BJ (cell line): ENCODE results near the gene DSC2. TPM values are rescaled to one million over a fixed set of nuclear protein-coding genes. Genes with fewer than 3 reads are reported as not detected.

ENCODE experiments used
- CTCF ChIA-PET: fragments of 350-600 bp; formaldehyde crosslinking; extraction: SDS; loops from one replicate; lab custom pipeline; 2021; ENCODE audit warnings: antibody characterized with exemption, inconsistent platforms; lab: Yijun Ruan, JAX
- POLR2A ChIA-PET: fragments of 300-600 bp; sonication (Branson Sonifier 250); formaldehyde crosslinking; extraction: SDS; loops from one replicate; lab custom pipeline; 2021; ENCODE audit warnings: antibody characterized with exemption; lab: Charles Lee
- DNase-seq: peaks from one replicate; pipeline ENCODE4 v3.0.0-alpha.2; 2011; ENCODE audit warnings: low read depth
- H3K27me3 ChIP-seq: 2 replicates; pipeline ENCODE4 v1.6.0; 2011; ENCODE audit warnings: low read length; ENCODE audit not compliant: control insufficient read depth, insufficient read depth
- H3K36me3 ChIP-seq: 2 replicates; pipeline ENCODE4 v1.5.1; 2011; ENCODE audit warnings: low read length; ENCODE audit not compliant: control insufficient read depth, insufficient read depth
- H3K4me3 ChIP-seq: 2 replicates; pipeline ENCODE4 v1.5.1; 2011; ENCODE audit warnings: low read depth, mild to moderate bottlenecking, control low read depth, low read length
- CTCF ChIP-seq: IDR thresholded peaks from 2 replicates; pipeline ENCODE4 v1.5.1; 2011; ENCODE audit warnings: low read depth, mild to moderate bottlenecking, control low read depth, inconsistent platforms, low read length, moderate library complexity; ENCODE audit not compliant: insufficient read depth
- polyA minus RNA-seq: library from RNA; depleted of rRNA, polyadenylated mRNA; stranded (reverse); fragments of >200 nt; gene quantifications from 2 replicates; pipeline ENCODE4 v1.2.3, GENCODE V29; 2011; rRNA and poly(A)+ RNA removed
- polyA plus RNA-seq: library from polyadenylated mRNA; depleted of rRNA; stranded (reverse); fragments of >200 nt; gene quantifications from 2 replicates; pipeline ENCODE4 v1.2.3, GENCODE V29; 2011; rRNA removed

DSC2 gene
- polyA plus RNA-seq (not detected in 2 replicates), polyA minus RNA-seq (not detected in 2 replicates)

- Histone ChIP-seq H3K4me3 (no peak within 1 kb of the TSS), H3K27me3 (no peaks in the 10 kb centered on the region), H3K36me3 (no peaks in the 10 kb centered on the region)
- CTCF ChIA-PET = no interaction called here
- POLR2A ChIA-PET = no interaction called here
- no peak for TF ChIP-seq CTCF
- no peak for DNase-seq
These were observed at the start of gene DSC2 for GRCh38 chr18:31102025-31102684. Gene DSC2 (minus strand): TSS chr18:31102421. CDS start chr18:31101971, 450 bp downstream.

GRCh38 chr18:31149351-31149750, 47.1 kb upstream of the DSC2 start:
- H3K27me3 ChIP-seq = no peaks in the 10 kb centered on the region

GRCh38 chr18:31148600-31148999, 46.4 kb upstream of the DSC2 start:
- no peaks in the 10 kb centered on the region for H3K36me3 ChIP-seq
- no peak for DNase-seq
- ChIA-PET CTCF (no interaction called here), POLR2A (no interaction called here)
- H3K27me3 ChIP-seq = no peaks in the 10 kb centered on the region
- H3K4me3 ChIP-seq = no peak overlapping the region
- no peak for TF ChIP-seq CTCF

More at GRCh38 chr18:31149351-31149750, 47.1 kb upstream of the DSC2 start:
- DNase-seq = no peak
- no peaks in the 10 kb centered on the region for H3K36me3 ChIP-seq
- CTCF ChIA-PET = no interaction called here
- POLR2A ChIA-PET = no interaction called here
- H3K4me3 ChIP-seq = no peak overlapping the region
- TF ChIP-seq CTCF = no peak

GRCh38 chr18:31146809-31147208, 44.6 kb upstream of the DSC2 start:
- Histone ChIP-seq H3K4me3 (no peak overlapping the region), H3K36me3 (no peaks in the 10 kb centered on the region), H3K27me3 (no peaks in the 10 kb centered on the region)
- POLR2A ChIA-PET = no interaction called here
- no peak for DNase-seq
- CTCF ChIA-PET = no interaction called here
- TF ChIP-seq CTCF = no peak

DNA sequence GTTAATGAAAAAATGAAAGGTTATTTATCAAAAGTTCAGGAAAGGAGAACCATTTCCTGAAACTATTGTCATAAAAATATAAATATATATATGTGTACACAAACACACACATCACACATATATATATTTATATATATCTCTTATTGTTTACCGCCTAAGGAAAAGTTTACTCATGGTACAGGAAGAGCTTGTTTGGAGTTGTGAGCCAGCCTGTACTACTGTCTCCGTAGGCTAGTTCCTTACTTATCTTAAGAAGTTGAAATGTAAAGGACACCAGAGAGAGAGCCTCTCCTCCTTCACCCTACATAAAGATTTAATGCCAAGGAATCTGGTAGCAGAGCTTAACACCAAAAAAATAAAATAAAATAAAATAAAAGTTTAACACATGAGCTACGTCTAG, 40.8 kb upstream of the DSC2 start:
- POLR2A ChIA-PET = no interaction called here

More for the DNA sequence above, 40.8 kb upstream of the DSC2 start:
- H3K4me3 ChIP-seq = no peak overlapping the region
- no peak for DNase-seq
- no peaks in the 10 kb centered on the region for H3K27me3 ChIP-seq
- no peak for TF ChIP-seq CTCF
- no peaks in the 10 kb centered on the region for H3K36me3 ChIP-seq
- CTCF ChIA-PET = no interaction called here
